MM.1S (cell line): ENCODE measurements around the gene RGS7.

Source experiments
- DNase-seq: peaks from one replicate; pipeline ENCODE4 v3.0.0-alpha.2; 2015
- H2AFZ ChIP-seq: fragments of 300-600 bp; sonication (generic); 2 replicates; pipeline ENCODE4 v1.6.0; 2016; ENCODE audit warnings: antibody characterized with exemption, low read length
- H3F3A ChIP-seq: fragments of 300-600 bp; sonication (generic); 2 replicates; pipeline ENCODE4 v1.6.1; 2016; ENCODE audit warnings: mild to moderate bottlenecking, antibody characterized with exemption, low read length, moderate library complexity, mixed read lengths; ENCODE audit not compliant: insufficient read depth
- H3K27ac ChIP-seq: fragments of 300-600 bp; sonication (generic); 2 replicates; pipeline ENCODE4 v1.5.1; 2016; ENCODE audit warnings: mild to moderate bottlenecking, low read length
- H3K27me3 ChIP-seq: fragments of 300-600 bp; sonication (generic); replicated peaks from 2 replicates; pipeline ENCODE4 v1.6.0; 2016; ENCODE audit warnings: low read length; ENCODE audit not compliant: insufficient read depth
- H3K36me3 ChIP-seq: fragments of 300-600 bp; sonication (generic); replicated peaks from 2 replicates; pipeline ENCODE4 v1.6.1; 2016; ENCODE audit warnings: mild to moderate bottlenecking, low read length, mixed read lengths; ENCODE audit not compliant: insufficient read depth
- H3K4me1 ChIP-seq: fragments of 300-600 bp; sonication (generic); 2 replicates; pipeline ENCODE4 v1.6.1; 2016; ENCODE audit warnings: low read length, mixed read lengths
- H3K4me2 ChIP-seq: fragments of 300-600 bp; sonication (generic); 2 replicates; pipeline ENCODE4 v1.6.0; 2016; ENCODE audit warnings: low read depth, low read length
- H3K4me3 ChIP-seq: fragments of 300-600 bp; sonication (generic); 2 replicates; pipeline ENCODE4 v1.5.1; 2016; ENCODE audit warnings: low read length, mixed read lengths
- H3K79me2 ChIP-seq: fragments of 300-600 bp; sonication (generic); 2 replicates; pipeline ENCODE4 v1.6.1; 2016; ENCODE audit warnings: mixed run types, low read length, mixed read lengths
- H3K9ac ChIP-seq: fragments of 300-600 bp; sonication (generic); 2 replicates; pipeline ENCODE4 v1.6.1; 2016; ENCODE audit warnings: low read length, mixed read lengths
- H3K9me2 ChIP-seq: fragments of 300-600 bp; sonication (generic); replicated peaks from 2 replicates; pipeline ENCODE4 v1.6.1; 2016; ENCODE audit warnings: mild to moderate bottlenecking, low read length, mixed read lengths; ENCODE audit not compliant: insufficient read depth
- H3K9me3 ChIP-seq: fragments of 300-600 bp; sonication (generic); replicated peaks from 2 replicates; pipeline ENCODE4 v1.6.1; 2016; ENCODE audit warnings: mild to moderate bottlenecking, low read length, mixed read lengths; ENCODE audit not compliant: insufficient read depth
- H4K20me1 ChIP-seq: fragments of 300-600 bp; sonication (generic); 2 replicates; pipeline ENCODE4 v1.6.1; 2016; ENCODE audit warnings: mild to moderate bottlenecking, low read length, moderate library complexity, mixed read lengths; ENCODE audit not compliant: insufficient read depth
- EZH2 ChIP-seq: fragments of 300-600 bp; sonication (generic); optimal IDR thresholded peaks from 2 replicates; pipeline ENCODE3; 2017; ENCODE audit warnings: low read depth, mild to moderate bottlenecking, antibody characterized with exemption, low read length, mixed read lengths
- EZH2phosphoT487 ChIP-seq: fragments of 300-600 bp; sonication (generic); IDR thresholded peaks from 2 replicates; pipeline ENCODE4 v1.6.1; 2018; ENCODE audit warnings: antibody characterized with exemption, low read length
- TF ChIP-seq, protein P1 (sequence below): fragments of 300-600 bp; sonication (generic); IDR thresholded peaks from 2 replicates; pipeline ENCODE4 v1.5.1; 2016; ENCODE audit warnings: antibody characterized with exemption, low read length, mixed read lengths

The RGS7 gene

DNA sequence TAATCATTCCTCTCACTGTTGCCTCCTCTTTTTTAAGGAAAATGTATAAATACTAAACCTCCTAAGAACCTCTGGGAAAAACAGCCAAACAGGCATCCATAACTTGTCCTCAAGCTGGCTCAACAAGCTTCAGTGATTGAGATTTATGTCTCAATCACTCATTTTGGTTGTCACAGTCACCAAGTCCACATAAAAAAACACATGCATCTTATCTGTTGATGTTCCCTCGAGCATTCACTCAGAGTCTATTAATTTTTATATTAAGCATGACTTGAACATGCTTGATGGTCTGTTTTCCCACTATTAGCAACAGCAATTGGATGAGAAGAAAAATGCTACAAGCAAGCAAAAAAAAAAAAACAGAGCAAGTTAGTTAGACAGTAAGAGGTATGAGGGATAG, 254.3 kb downstream of the RGS7 start:
- no peak for DNase-seq
- no peak overlapping the region for H3K4me2 ChIP-seq
- no peaks in the 10 kb centered on the region for H4K20me1 ChIP-seq
- H3K4me3 ChIP-seq: no peak overlapping the region
- no peaks in the 10 kb centered on the region for H3K79me2 ChIP-seq
- H3K27me3 ChIP-seq: no peaks in the 10 kb centered on the region
- H3K27ac ChIP-seq: no peak overlapping the region
- H3K9ac ChIP-seq: no peak overlapping the region
- no peaks in the 10 kb centered on the region for H3K9me3 ChIP-seq
- H3K9me2 ChIP-seq: no peaks in the 10 kb centered on the region
- no peaks in the 10 kb centered on the region for H3K36me3 ChIP-seq
- no peak overlapping the region for H2AFZ ChIP-seq
- TF ChIP-seq EZH2 (no peak), EZH2phosphoT487 (no peak)
- TF ChIP-seq, protein P1, sequence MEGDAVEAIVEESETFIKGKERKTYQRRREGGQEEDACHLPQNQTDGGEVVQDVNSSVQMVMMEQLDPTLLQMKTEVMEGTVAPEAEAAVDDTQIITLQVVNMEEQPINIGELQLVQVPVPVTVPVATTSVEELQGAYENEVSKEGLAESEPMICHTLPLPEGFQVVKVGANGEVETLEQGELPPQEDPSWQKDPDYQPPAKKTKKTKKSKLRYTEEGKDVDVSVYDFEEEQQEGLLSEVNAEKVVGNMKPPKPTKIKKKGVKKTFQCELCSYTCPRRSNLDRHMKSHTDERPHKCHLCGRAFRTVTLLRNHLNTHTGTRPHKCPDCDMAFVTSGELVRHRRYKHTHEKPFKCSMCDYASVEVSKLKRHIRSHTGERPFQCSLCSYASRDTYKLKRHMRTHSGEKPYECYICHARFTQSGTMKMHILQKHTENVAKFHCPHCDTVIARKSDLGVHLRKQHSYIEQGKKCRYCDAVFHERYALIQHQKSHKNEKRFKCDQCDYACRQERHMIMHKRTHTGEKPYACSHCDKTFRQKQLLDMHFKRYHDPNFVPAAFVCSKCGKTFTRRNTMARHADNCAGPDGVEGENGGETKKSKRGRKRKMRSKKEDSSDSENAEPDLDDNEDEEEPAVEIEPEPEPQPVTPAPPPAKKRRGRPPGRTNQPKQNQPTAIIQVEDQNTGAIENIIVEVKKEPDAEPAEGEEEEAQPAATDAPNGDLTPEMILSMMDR: no peak
- no peaks in the 10 kb centered on the region for H3K4me1 ChIP-seq
- H3F3A ChIP-seq: no peaks in the 10 kb centered on the region

DNA sequence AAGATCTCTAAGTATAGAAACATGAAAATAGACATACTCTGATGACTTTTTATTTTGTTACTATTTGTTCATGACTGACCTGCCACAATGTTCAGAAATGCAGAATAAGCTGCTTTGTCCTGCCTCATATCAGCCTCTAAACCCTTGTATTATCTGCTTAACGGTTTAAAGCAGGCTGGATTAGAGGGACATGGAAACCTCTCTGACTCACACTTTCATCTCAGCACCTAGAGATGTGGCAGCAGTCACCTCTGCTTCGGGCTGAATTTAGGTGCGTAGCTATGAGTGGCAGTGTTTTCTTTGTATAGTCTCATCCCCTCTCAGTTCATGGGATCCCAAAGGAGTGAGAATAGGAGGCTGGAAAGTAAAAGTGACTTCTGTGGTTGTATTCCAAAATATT, 255.4 kb downstream of the RGS7 start:
- H3K9ac ChIP-seq: no peak overlapping the region
- H3K36me3 ChIP-seq: no peaks in the 10 kb centered on the region
- no peaks in the 10 kb centered on the region for H4K20me1 ChIP-seq
- no peaks in the 10 kb centered on the region for H3K9me2 ChIP-seq
- DNase-seq: no peak
- no peak overlapping the region for H2AFZ ChIP-seq
- H3K4me2 ChIP-seq: no peak overlapping the region
- no peaks in the 10 kb centered on the region for H3K27me3 ChIP-seq
- H3K9me3 ChIP-seq: no peaks in the 10 kb centered on the region
- TF ChIP-seq EZH2: no peak
- TF ChIP-seq EZH2phosphoT487: no peak
- TF ChIP-seq, protein P1: no peak
- no peak overlapping the region for H3K27ac ChIP-seq
- no peaks in the 10 kb centered on the region for H3F3A ChIP-seq
- no peaks in the 10 kb centered on the region for H3K4me1 ChIP-seq
- H3K4me3 ChIP-seq: no peak overlapping the region
- H3K79me2 ChIP-seq: no peaks in the 10 kb centered on the region

DNA sequence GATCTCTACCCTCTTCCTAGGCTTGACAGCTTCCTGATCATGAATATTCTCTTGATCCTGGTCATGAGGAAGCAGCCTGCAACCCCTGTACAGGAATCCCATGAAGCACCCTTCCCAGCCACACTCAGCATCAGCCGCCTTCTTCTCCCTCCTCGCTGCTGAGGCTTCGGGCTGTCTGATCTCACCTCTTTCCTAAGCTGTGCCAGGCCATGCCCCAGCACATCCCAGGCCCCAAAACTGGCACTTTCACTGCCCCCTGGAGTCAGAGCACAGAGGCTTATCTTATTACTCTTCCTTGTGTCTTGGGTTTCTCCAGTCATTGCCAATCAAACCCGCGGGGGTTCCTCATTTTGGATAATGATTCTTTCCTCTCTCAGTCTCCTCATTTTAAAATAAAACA, 259.5 kb downstream of the RGS7 start:
- no peaks in the 10 kb centered on the region for H3K9me2 ChIP-seq
- no peaks in the 10 kb centered on the region for H3K9me3 ChIP-seq
- DNase-seq: no peak
- no peaks in the 10 kb centered on the region for H3K4me1 ChIP-seq
- no peak overlapping the region for H3K4me3 ChIP-seq
- TF ChIP-seq, protein P1: no peak
- no peak for TF ChIP-seq EZH2
- no peak for TF ChIP-seq EZH2phosphoT487
- no peaks in the 10 kb centered on the region for H3K79me2 ChIP-seq
- H3F3A ChIP-seq: no peaks in the 10 kb centered on the region
- no peak overlapping the region for H2AFZ ChIP-seq
- H3K27me3 ChIP-seq: no peaks in the 10 kb centered on the region
- no peaks in the 10 kb centered on the region for H4K20me1 ChIP-seq
- H3K36me3 ChIP-seq: no peaks in the 10 kb centered on the region
- H3K9ac ChIP-seq: no peak overlapping the region
- H3K27ac ChIP-seq: no peak overlapping the region
- H3K4me2 ChIP-seq: no peak overlapping the region
